PFSK-1 (cell line): Measurements from ENCODE around the gene ARHGAP15.

Source experiments
- FOXP2 ChIP-seq: optimal IDR thresholded peaks from 2 replicates; pipeline ENCODE3; 2011; ENCODE audit warnings: borderline replicate concordance, control low read depth, inconsistent platforms; ENCODE audit not compliant: insufficient read depth; ENCODE audit errors: extremely low read length, extremely low read depth
- POLR2AphosphoS5 ChIP-seq: IDR thresholded peaks from 2 replicates; pipeline ENCODE4 v1.6.1; 2012; ENCODE audit warnings: low read depth, mild to moderate bottlenecking, control low read depth, low read length, moderate library complexity
- SIN3A ChIP-seq: IDR thresholded peaks from 2 replicates; pipeline ENCODE4 v1.6.1; 2012; ENCODE audit warnings: mild to moderate bottlenecking, low read length, moderate library complexity, borderline replicate concordance; ENCODE audit not compliant: insufficient read depth
- TAF1 ChIP-seq: IDR thresholded peaks from 2 replicates; pipeline ENCODE4 v1.6.1; 2012; ENCODE audit warnings: low read length, control low read depth, borderline replicate concordance; ENCODE audit not compliant: insufficient read depth
- TF ChIP-seq, protein P1 (sequence below), 2 experiments: IDR thresholded peaks; 2 replicates each; pipeline versions ENCODE4 v1.6.1 to v1.8.0; 2011 to 2012; ENCODE audit warnings: low read depth in 2 of 2, low read length in 2 of 2, control low read depth in 1 of 2, inconsistent platforms in 1 of 2, mild to moderate bottlenecking in 1 of 2, moderate library complexity in 1 of 2; ENCODE audit not compliant: insufficient read depth in 1 of 2

Gene ARHGAP15

DNA sequence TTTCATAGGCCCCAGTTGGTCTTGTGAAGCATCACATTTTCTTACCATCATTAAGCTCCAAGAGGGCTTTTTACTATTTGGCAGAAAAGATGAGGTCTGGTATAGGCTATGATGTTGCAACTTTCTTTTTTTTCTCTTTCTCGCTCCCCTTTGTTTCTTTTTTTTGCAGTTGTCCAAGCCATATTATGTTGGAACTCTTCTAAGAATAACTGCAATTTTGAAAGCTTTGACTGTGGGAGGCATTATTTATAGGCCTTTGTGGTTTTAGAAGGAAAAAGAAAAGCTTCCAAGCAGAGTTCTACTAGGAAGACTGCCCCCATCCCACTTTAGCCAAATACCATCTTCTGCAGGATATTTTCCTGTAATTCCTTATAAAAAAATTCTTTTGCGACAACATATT, 571.6 kb downstream of the ARHGAP15 start:
- TF ChIP-seq SIN3A = no peak
- TF ChIP-seq POLR2AphosphoS5 = no peak
- TF ChIP-seq, protein P1, sequence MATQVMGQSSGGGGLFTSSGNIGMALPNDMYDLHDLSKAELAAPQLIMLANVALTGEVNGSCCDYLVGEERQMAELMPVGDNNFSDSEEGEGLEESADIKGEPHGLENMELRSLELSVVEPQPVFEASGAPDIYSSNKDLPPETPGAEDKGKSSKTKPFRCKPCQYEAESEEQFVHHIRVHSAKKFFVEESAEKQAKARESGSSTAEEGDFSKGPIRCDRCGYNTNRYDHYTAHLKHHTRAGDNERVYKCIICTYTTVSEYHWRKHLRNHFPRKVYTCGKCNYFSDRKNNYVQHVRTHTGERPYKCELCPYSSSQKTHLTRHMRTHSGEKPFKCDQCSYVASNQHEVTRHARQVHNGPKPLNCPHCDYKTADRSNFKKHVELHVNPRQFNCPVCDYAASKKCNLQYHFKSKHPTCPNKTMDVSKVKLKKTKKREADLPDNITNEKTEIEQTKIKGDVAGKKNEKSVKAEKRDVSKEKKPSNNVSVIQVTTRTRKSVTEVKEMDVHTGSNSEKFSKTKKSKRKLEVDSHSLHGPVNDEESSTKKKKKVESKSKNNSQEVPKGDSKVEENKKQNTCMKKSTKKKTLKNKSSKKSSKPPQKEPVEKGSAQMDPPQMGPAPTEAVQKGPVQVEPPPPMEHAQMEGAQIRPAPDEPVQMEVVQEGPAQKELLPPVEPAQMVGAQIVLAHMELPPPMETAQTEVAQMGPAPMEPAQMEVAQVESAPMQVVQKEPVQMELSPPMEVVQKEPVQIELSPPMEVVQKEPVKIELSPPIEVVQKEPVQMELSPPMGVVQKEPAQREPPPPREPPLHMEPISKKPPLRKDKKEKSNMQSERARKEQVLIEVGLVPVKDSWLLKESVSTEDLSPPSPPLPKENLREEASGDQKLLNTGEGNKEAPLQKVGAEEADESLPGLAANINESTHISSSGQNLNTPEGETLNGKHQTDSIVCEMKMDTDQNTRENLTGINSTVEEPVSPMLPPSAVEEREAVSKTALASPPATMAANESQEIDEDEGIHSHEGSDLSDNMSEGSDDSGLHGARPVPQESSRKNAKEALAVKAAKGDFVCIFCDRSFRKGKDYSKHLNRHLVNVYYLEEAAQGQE (IDR thresholded peaks at IDR 0.05; ENCODE audit: insufficient read depth in 1 of 2, low read depth in 2 of 2, low read length in 2 of 2) = no peak
- TF ChIP-seq TAF1 = no peak
- TF ChIP-seq FOXP2 = no peak

DNA sequence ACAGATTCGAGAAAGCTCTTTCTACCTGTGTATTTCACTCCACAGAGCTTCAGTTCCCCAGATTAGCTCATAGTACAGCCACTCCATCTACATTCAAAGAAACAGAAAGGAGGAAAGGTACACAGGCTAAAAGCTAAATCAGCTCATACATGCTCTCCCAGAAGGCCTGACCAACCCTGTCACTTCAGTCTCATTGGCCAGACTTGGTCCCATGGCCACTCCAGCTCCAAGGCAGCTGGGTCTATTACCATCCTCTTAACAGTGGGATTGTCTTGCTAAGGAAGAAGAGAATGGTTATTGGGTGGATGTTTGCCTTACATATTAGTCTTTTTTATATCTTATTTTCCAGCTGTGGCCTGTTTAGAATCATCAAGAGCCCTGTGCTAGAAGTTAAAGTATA, 572.6 kb downstream of the ARHGAP15 start:
- TF ChIP-seq POLR2AphosphoS5 (no peak), SIN3A (no peak), FOXP2 (no peak), TAF1 (no peak)
- TF ChIP-seq, protein P1 (IDR thresholded peaks at IDR 0.05; ENCODE audit: insufficient read depth in 1 of 2, low read depth in 2 of 2, low read length in 2 of 2) = no peak

DNA sequence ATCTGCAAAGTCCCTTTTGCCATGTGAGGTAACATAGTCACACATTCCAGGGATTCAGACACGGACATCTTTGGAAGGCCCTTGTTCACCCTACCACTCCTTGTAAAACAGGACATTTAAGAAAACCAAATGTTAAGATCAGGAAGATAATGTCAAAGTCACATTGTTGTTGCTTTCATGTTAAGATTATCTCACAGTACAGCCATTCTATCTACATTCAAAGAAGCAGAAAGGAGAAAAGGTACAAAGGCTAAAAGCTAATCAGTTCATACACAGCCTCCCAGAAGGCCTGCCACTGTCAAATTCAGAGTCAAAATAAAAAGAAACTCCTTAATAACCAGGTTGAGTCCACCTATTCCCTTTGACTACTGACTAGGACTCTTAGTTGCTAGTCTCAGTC, 573.7 kb downstream of the ARHGAP15 start:
- TF ChIP-seq TAF1 (no peak), FOXP2 (no peak), SIN3A (no peak), POLR2AphosphoS5 (no peak)
- TF ChIP-seq, protein P1 (IDR thresholded peaks at IDR 0.05; ENCODE audit: insufficient read depth in 1 of 2, low read depth in 2 of 2, low read length in 2 of 2) = no peak

DNA sequence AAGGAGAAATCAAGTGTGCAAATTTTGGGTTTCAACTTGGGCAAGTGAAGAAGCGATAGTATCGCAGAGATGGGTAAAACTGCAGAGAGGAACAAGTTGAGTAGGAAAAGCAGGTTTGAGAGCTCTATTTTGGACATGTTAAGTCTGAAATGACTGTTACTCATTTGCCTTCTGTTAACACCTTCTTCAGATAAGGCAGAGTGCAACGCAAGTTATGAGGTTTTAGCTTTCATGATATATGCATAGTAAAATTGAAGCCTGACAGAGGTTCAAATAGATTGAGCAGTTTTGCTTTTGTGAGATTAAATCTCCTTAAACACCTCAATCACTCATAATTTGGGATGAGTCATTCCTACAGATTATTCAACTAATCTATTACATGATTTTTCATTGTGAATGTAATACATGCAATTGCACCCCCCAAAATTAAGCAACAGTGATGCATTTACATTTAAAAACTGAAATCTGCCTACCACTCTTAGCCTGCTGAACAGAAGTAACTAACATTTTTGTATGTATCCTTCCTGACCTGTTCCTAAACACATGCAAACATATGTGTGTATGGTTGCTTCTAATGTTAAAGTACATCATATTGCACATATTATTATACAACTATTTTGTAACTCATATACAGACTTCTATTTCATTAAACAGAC, 575.4 kb downstream of the ARHGAP15 start:
- TF ChIP-seq TAF1 (no peak), FOXP2 (no peak), SIN3A (no peak), POLR2AphosphoS5 (no peak)
- TF ChIP-seq, protein P1 (IDR thresholded peaks at IDR 0.05; ENCODE audit: insufficient read depth in 1 of 2, low read depth in 2 of 2, low read length in 2 of 2) = no peak
